CD4-positive, alpha-beta T cell treated with Interleukin-15 for 1 hour (primary cell): ENCODE data around the gene ANO5.

Experiments
- DNase-seq: peaks from one replicate; pipeline ENCODE4 v3.0.0-alpha.2; 2020

Gene ANO5, protein sequence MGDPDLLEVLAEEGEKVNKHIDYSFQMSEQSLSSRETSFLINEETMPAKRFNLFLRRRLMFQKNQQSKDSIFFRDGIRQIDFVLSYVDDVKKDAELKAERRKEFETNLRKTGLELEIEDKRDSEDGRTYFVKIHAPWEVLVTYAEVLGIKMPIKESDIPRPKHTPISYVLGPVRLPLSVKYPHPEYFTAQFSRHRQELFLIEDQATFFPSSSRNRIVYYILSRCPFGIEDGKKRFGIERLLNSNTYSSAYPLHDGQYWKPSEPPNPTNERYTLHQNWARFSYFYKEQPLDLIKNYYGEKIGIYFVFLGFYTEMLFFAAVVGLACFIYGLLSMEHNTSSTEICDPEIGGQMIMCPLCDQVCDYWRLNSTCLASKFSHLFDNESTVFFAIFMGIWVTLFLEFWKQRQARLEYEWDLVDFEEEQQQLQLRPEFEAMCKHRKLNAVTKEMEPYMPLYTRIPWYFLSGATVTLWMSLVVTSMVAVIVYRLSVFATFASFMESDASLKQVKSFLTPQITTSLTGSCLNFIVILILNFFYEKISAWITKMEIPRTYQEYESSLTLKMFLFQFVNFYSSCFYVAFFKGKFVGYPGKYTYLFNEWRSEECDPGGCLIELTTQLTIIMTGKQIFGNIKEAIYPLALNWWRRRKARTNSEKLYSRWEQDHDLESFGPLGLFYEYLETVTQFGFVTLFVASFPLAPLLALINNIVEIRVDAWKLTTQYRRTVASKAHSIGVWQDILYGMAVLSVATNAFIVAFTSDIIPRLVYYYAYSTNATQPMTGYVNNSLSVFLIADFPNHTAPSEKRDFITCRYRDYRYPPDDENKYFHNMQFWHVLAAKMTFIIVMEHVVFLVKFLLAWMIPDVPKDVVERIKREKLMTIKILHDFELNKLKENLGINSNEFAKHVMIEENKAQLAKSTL

GRCh38 chr11:22192642-22193347 lies at the start of gene ANO5:
ANO5 (plus strand) TSS chr11:22193085; CDS start chr11:22193493, 408 bp downstream.
- DNase-seq: peak; percentile 15

DNA sequence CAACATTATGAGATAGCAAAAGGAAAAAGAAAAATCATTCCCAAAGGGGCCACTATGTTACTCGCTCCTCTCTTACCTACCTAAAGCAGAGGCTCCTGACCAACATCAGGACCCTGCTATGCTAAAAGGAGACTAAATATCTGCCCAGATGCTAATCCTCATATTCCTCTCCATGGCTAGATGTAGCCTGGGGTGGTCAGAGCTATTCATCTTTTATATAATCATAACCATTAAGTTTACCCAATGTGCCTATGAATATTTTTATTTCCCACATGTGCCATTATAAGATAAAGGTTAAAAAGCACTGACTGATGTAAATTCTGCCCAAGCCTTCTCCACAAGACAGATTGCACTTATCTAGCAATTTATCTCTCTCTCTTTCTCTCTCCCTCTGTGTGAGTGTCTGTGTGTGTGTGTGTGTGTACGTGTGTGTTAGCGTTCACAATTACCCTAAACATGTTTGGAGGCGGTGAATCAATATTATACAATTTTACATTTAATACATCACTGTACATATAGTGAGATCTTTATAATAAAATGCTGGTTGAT lies 41.2 kb upstream of the ANO5 start:
- DNase-seq: no peak

DNA sequence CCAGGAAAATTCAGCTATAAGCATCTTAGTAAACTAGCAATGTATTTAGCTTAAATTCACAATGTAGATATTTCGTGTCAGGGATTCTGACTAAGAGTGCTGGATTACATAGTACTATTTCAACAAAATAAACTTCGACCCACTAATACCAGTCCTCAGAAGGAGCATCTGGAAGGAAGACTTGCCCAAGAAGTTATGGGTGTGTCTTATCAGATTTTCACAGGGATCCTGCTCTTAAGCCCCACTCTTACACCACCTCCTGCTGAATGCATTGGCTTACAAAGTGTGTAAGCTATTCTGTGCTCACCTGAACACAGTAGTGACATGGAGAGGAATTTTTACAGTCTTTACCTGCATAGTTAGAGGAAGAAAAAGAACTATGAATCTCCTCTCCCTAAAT lies 35.4 kb upstream of the ANO5 start:
- DNase-seq: no peak

DNA sequence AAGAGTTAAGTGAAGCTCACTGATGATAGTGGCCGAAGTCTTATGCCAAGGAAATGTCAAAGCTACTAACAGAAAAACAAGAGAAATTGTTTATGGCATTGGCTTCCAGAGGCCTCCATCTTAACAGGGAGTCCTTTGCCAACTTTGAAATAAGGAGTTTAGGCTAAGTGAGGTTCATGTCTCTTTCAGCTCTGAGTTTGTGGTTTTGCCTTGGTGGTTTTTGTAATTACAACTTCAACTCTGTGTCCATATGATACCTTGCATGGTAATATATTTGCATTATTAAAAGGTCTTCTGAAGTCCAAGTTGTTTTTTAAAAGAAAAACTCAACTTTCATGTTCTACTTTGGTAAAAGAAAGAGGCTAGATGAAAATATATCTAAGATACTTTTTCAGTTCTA lies 31.4 kb upstream of the ANO5 start:
- no peak for DNase-seq

- no peak for DNase-seq
Measured at GRCh38 chr11:22162756-22163155, 30.1 kb upstream of the ANO5 start.

GRCh38 chr11:22163394-22163797 lies 29.5 kb upstream of the ANO5 start:
- peak; percentile 45 for DNase-seq

- DNase-seq: no peak
Measured at GRCh38 chr11:22165087-22165486, 27.8 kb upstream of the ANO5 start.

DNA sequence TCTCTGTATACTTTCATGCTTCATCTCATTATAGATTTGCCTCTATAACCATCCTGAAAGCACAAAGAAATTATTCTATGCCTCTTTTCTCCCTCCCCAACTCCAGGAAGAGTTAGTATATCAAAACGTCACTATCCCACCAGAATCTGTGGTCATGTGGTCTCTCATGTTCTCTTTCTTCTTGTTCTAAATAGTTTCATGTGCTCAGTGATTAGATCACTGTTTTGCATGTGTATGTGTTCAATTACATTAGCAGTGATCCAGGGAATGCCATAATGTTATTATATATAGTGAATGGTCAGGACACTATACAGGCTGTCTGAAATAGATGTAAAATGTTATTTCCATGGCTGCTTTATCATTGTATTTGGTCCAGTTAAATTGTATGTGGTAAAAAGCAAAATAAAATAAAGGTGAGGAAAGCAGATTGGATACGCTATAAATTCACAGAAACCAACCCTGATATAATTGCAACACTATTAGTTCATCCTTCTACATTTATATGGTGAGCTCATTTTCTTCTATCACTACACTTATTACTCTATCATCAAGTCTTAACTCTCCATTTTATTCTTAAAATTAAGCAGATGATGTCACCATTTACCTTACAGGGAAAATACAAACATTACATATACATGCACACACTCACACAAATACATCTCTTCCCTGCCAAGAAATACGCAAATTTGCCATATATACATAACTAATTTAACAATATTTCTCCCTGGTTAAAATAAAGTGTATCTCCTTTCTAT lies 26.9 kb upstream of the ANO5 start:
- DNase-seq: no peak

DNA sequence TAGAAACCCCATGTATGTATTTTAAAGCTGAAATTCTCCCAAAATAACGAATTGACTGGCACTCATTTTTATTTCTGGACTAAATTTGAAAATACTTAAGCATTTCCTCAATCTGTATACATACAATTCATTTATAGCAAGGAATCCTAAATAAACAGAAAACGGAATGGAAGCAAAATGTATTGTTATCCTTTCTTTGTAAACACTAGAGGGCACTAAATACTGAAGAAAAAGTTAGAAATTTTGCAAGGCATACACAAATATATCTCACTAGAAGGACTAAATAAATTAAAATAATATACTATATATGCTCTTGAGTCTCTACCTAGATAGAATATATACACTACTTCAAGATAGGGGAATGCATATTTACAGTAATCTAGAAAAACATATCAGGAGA lies 23.1 kb upstream of the ANO5 start:
- DNase-seq: no peak

GRCh38 chr11:22173532-22173931 lies 19.4 kb upstream of the ANO5 start:
- DNase-seq: no peak

DNA sequence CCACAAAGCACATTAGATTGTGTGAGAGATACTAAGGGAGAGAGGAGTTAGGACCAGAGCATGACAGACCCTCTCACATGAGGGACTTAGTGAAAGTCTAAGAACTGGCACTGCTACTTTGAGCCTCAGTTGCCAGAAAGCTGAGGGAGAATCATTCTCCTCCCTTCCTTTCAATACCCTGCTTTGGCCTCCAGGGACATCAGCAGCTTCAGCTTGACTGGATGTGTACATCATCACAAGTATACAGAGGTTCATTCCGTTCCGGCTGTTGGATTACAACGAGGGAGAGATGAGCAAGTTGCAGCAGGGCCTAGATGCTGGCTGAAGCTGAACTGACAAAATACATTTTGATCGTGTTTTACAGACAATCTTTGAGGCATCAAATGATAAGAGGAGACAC lies 15.7 kb upstream of the ANO5 start:
- DNase-seq: no peak

GRCh38 chr11:22179626-22180025 lies 13.3 kb upstream of the ANO5 start:
- no peak for DNase-seq

GRCh38 chr11:22180131-22180530 lies 12.8 kb upstream of the ANO5 start:
- DNase-seq: no peak

GRCh38 chr11:22189660-22190059 lies 3.2 kb upstream of the ANO5 start:
- DNase-seq: no peak

DNA sequence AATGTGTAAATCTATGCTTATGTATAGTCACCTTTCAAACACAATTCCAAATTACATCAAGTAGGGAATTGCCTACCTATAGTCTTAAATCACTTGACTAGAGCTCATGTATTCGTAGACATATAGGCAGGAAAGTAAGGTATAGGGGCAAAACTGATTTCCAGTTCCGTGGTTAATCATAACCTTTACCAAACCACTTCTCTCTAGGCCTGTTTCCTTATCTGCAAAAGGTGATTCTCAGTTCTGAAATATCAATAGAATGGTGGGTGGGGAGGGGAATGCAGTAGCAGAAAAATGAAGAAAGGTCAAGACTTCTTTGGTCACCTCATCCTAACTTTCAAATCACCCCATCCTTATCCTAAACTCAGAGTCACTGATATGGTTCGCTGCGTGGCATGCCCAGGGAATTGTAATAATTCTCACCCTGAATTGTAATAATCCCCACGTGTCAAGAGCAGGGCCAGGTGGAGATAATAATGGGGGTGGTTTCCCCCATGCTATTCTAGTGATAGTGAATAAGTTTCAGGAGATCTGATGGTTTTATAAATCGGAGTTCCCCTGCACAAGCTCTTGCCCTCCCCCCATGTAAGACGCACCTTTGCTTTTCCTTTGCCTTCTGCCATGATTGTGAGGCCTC lies 1.9 kb upstream of the ANO5 start:
- DNase-seq: no peak

DNA sequence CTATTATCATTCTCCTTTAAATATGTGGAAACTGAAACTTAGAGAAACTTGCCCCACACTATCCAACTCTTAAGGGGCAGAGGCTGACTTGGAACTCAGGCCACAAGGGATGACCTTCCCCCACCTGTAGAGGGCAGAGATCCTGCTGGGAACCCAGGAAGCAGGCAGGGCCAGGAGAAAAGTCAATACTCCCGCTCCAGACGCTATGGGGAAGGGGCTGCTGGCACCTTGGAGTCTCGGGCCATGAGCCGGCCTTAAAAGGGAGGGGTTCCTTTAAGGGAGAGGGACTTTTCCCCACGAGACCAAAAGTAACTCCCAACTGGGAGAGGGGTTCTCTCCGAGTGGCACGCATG lies 620 bp upstream of the ANO5 start:
- no peak for DNase-seq

GRCh38 chr11:22193348-22194051 lies 615 bp downstream of the ANO5 start:
- no peak for DNase-seq

DNA sequence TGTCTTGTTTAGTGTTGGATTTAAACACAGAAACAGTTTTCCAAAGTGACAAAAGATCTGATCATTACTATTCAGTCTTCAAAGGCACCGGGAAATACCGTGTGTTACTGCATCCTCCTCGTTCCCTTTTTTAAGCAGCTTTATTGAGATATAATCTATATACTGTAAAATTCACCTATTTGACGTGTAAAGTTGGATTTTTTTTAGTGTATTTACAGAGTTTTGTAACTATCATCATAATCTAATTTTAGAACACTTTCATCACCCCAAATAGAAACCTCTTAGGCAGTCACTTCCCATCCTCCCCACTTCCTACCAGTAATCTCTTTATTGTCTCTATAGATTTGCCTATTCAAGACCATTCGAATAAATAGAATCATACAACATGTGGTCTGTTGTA lies 1.4 kb downstream of the ANO5 start:
- no peak for DNase-seq

DNA sequence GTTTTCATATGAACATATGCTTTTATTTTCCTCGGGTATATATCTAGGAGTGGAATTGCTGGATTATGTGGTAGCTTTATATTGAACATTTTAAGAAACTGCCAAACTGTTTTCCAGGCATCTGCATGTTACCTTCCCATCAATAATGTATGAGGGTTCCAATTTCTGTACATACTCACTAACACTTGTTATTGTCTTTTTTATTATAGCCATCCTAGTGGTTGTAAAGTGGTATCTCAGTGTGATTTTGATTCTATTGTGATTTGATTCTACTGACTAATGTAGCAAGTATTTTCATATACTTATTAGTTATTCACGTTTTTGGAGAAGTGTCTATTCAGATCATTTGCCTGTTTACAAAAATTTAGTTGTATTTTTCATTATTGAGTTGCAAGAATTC lies 2.0 kb downstream of the ANO5 start:
- no peak for DNase-seq

GRCh38 chr11:22197139-22198005 lies 4.5 kb downstream of the ANO5 start:
- no peak for DNase-seq
